Measurements from ENCODE around the gene CTNNA1.

The CTNNA1 gene

GRCh38 chr5:138840103-138840502 is 86.9 kb downstream of the CTNNA1 start:
- TF ChIP-seq ZNF169 (tag by site-specific recombination; IDR thresholded peaks at IDR 0.05) (no peak), ZNF488 (tag by site-specific recombination; IDR thresholded peaks at IDR 0.05) (no peak), MEIS1 (CRISPR knock-in tag; IDR thresholded peaks at IDR 0.05; ENCODE audit: borderline replicate concordance) (no peak), ZSCAN5A (tag by site-specific recombination; IDR thresholded peaks at IDR 0.05) (no peak), ZNF513 (tag by site-specific recombination; IDR thresholded peaks at IDR 0.05) (no peak), EGR2 (tag by site-specific recombination; IDR thresholded peaks at IDR 0.05; ENCODE audit: low read depth) (no peak), ATF2 (tag by site-specific recombination; IDR thresholded peaks at IDR 0.05; ENCODE audit: low read depth) (no peak), ZIC2 (tag by site-specific recombination; IDR thresholded peaks at IDR 0.05) (no peak), ZNF19 (tag by site-specific recombination; IDR thresholded peaks at IDR 0.05; ENCODE audit: low read depth) (no peak), YY2 (tag by site-specific recombination; IDR thresholded peaks at IDR 0.05) (no peak), ZNF701 (tag by site-specific recombination; IDR thresholded peaks at IDR 0.05) (no peak), ZNF555 (tag by site-specific recombination; conservative IDR thresholded peaks at IDR 0.05) (no peak), ZNF202 (tag by site-specific recombination; IDR thresholded peaks at IDR 0.05; ENCODE audit: borderline replicate concordance) (no peak), ZNF157 (tag by site-specific recombination; IDR thresholded peaks at IDR 0.05) (no peak), HOXD13 (CRISPR knock-in tag; IDR thresholded peaks at IDR 0.05; ENCODE audit: borderline replicate concordance) (no peak), ZNF335 (tag by site-specific recombination; conservative IDR thresholded peaks at IDR 0.05) (no peak), ZNF341 (tag by site-specific recombination; IDR thresholded peaks at IDR 0.05; ENCODE audit: low read depth) (no peak), ZNF580 (tag by site-specific recombination; IDR thresholded peaks at IDR 0.05) (no peak)
- Histone ChIP-seq H3K4me1 (ENCODE audit: control insufficient read depth, insufficient read depth, low read length) (peaks cover 14% of the 10 kb centered on the region), H3K27ac (ENCODE audit: extremely low read depth, low read depth, low read length) (no peak overlapping the region), H3K9me3 (ENCODE audit: control insufficient read depth, insufficient read depth, low read depth, low read length) (no peaks in the 10 kb centered on the region), H3K4me3 (ENCODE audit: low read depth, low read length) (no peak overlapping the region), H3K36me3 (ENCODE audit: control insufficient read depth in 2 of 2, insufficient read depth in 1 of 2, low read length in 2 of 2) (no peaks in the 10 kb centered on the region)
- CTCF ChIA-PET, result interaction anchor here (0.6 to 1.0 kb wide), 3 partner anchors 21 to 1264 kb away, joined by 3 read pairs; no protein-coding TSS in a partner anchor
- POLR2A ChIA-PET, result no interaction called here

- Histone ChIP-seq H3K4me3 (ENCODE audit: low read depth, low read length) (no peak overlapping the region), H3K4me1 (ENCODE audit: control insufficient read depth, insufficient read depth, low read length) (peaks cover 18% of the 10 kb centered on the region), H3K9me3 (ENCODE audit: control insufficient read depth, insufficient read depth, low read depth, low read length) (no peaks in the 10 kb centered on the region), H3K27ac (ENCODE audit: extremely low read depth, low read depth, low read length) (no peak overlapping the region), H3K36me3 (ENCODE audit: control insufficient read depth in 2 of 2, insufficient read depth in 1 of 2, low read length in 2 of 2) (no peaks in the 10 kb centered on the region)
- POLR2A ChIA-PET, result no interaction called here
- CTCF ChIA-PET, result no interaction called here
- TF ChIP-seq HOXD13 (CRISPR knock-in tag; IDR thresholded peaks at IDR 0.05; ENCODE audit: borderline replicate concordance) (no peak), ZNF654 (tag by site-specific recombination; IDR thresholded peaks at IDR 0.05; ENCODE audit: low read depth) (no peak), GLIS2 (tag by site-specific recombination; IDR thresholded peaks at IDR 0.05) (no peak), ZNF37A (tag by site-specific recombination; IDR thresholded peaks at IDR 0.05) (no peak), ZNF169 (tag by site-specific recombination; IDR thresholded peaks at IDR 0.05) (no peak), ZNF202 (tag by site-specific recombination; IDR thresholded peaks at IDR 0.05; ENCODE audit: borderline replicate concordance) (no peak), ZNF843 (tag by site-specific recombination; IDR thresholded peaks at IDR 0.05) (no peak), ZNF433 (tag by site-specific recombination; IDR thresholded peaks at IDR 0.05; ENCODE audit: low read depth) (no peak), REST (tag by site-specific recombination; IDR thresholded peaks at IDR 0.05) (no peak), ZNF280C (tag by site-specific recombination; IDR thresholded peaks at IDR 0.05) (no peak)
Observed at GRCh38 chr5:138841531-138841930, 88.3 kb downstream of the CTNNA1 start.

All from HEK293 (cell line).